Measurements from ENCODE around the gene OXGR1. TPM values are rescaled to one million over a fixed set of nuclear protein-coding genes. Genes with fewer than 3 reads are reported as not detected.

The OXGR1 gene
- total and polyA plus RNA-seq, 2 of the 4 experiments (the other 2 are of a cell fraction) = not detected

DNA sequence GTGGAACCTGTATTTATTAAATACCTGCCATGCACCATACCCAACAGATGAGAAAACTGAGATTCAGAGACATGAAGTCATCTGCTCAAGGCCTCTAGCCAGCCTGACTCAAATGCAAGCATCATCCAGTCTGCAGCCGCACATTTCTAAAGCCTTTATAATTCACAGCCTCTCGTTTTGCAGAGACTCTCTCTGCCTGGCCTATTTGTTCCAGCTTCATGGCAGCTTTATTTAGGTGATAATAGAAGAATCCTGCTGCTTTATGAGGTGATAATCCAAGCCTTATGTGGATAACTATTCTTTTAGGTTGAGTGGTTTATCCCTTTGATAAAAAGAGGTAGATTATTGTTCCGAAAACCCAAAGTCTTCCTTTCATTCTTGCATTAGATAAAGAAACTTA lies 58.4 kb downstream of the OXGR1 start:
- Histone ChIP-seq H2BK120ac (ENCODE audit: low read depth, low read length) (no peak overlapping the region), H3K4me1 (ENCODE audit: control insufficient read depth, insufficient read depth, low read length) (no peaks in the 10 kb centered on the region), H3K9me3 (ENCODE audit: control insufficient read depth, insufficient read depth, low read length) (no peaks in the 10 kb centered on the region), H3K4me3 (ENCODE audit: insufficient read depth, low read depth, low read length) (no peak overlapping the region), H3K23ac (ENCODE audit: low read depth, low read length) (no peak overlapping the region), H2BK5ac (ENCODE audit: low read depth, low read length, poor library complexity, severe bottlenecking) (no peak overlapping the region), H4K91ac (ENCODE audit: insufficient read depth, low read depth, low read length) (no peak overlapping the region), H3K27ac (ENCODE audit: insufficient read depth, low read length) (no peak overlapping the region), H4K5ac (ENCODE audit: low read depth, low read length) (no peak overlapping the region), H2AFZ (replicated peaks; ENCODE audit: low read length, poor library complexity) (no peak overlapping the region), H3K36me3 (ENCODE audit: control insufficient read depth, insufficient read depth, low read length) (no peaks in the 10 kb centered on the region), H2AK5ac (ENCODE audit: low read depth, low read length) (no peak overlapping the region), H3K27me3 (ENCODE audit: control insufficient read depth, insufficient read depth, low read length) (no peaks in the 10 kb centered on the region), H2BK15ac (ENCODE audit: low read depth, low read length) (no peak overlapping the region), H3K4me2 (ENCODE audit: low read depth, low read length) (no peak overlapping the region), H2AK9ac (replicated peaks; ENCODE audit: low read depth, low read length, poor library complexity) (no peak overlapping the region), H3K9me1 (ENCODE audit: insufficient read depth, low read length) (no peaks in the 10 kb centered on the region), H4K8ac (ENCODE audit: low read depth in 2 of 2, low read length in 2 of 2) (no peak overlapping the region), H3K4ac (ENCODE audit: low read depth, low read length) (no peak overlapping the region), H3K56ac (ENCODE audit: extremely low read depth, insufficient read depth, low read length) (no peak overlapping the region), H3K79me1 (ENCODE audit: low read depth in 1 of 2, low read length in 2 of 2) (no peaks in the 10 kb centered on the region), H3K9ac (ENCODE audit: low read depth, low read length) (no peak overlapping the region), H2BK20ac (ENCODE audit: low read depth, low read length) (no peak overlapping the region), H4K20me1 (ENCODE audit: insufficient read depth, low read length) (no peaks in the 10 kb centered on the region), H3K14ac (replicated peaks; ENCODE audit: low read depth, low read length) (no peak overlapping the region), H3K18ac (ENCODE audit: low read depth, low read length) (no peak overlapping the region)
- WGBS, 2 experiments (ENCODE audit: extremely low coverage in 2 of 2, insufficient read length in 1 of 2) = no CpG with 5 or more reads among the region's 3 CpGs
- ATAC-seq (ENCODE audit: low read depth) = no peak
- ChIA-PET CTCF (no interaction called here), POLR2A (ENCODE audit: unreplicated experiment) (no interaction called here)
- TF ChIP-seq FOS (IDR thresholded peaks at IDR 0.05; ENCODE audit: low read depth, low read length) (no peak), CEBPB (IDR thresholded peaks at IDR 0.05; ENCODE audit: low read depth, low read length) (no peak), CHD1 (IDR thresholded peaks at IDR 0.05; ENCODE audit: low read depth, low read length) (no peak), MAFK (IDR thresholded peaks at IDR 0.05; ENCODE audit: low read depth, low read length) (no peak), POLR2A (IDR thresholded peaks at IDR 0.05; ENCODE audit: low read depth, low read length) (no peak), SMC3 (IDR thresholded peaks at IDR 0.05; ENCODE audit: low read depth, low read length) (no peak), BHLHE40 (IDR thresholded peaks at IDR 0.05; ENCODE audit: low read depth, low read length) (no peak)
- DNase-seq = no peak
- dilution Hi-C loops (cut with HindIII; ENCODE audit: low sequenced_read_pairs, unreplicated experiment) (no loop called here), in situ Hi-C loops (cut with MboI; ENCODE audit: low sequenced_read_pairs) (no loop called here), intact Hi-C loops (cut with micrococcal nuclease) (no loop called here)
- BruUV-seq (replicated peaks) = no TSS peak

Small RNAs within 50 kb of the gene (microRNA-seq; reads per million reads assigned to microRNA genes)
- gene RN7SKP7 (ENCODE audit: insufficient read depth, insufficient read length) = not detected

Small RNAs within 50 kb of the gene (small RNA-seq; reads per million reads assigned to genes)
- 0 reads per million in 5 experiments for gene RN7SKP7

Other genes starting within 250 kb of the OXGR1 start
- 103 and 126 TPM in 2 replicates for gene MBNL2, start 227.9 kb upstream of the OXGR1 start, total RNA-seq (2012; rRNA removed)
- 24.8 and 26.9 TPM in 2 replicates for gene MBNL2, start 227.9 kb upstream of the OXGR1 start, polyA plus RNA-seq (2012; rRNA removed)